Measurements from ENCODE around the gene DENND1A.

GRCh38 chr9:123344192-123344949 lies 585.6 kb downstream of the DENND1A start:
- TF ChIP-seq CTCF (IDR thresholded peaks at IDR 0.05): no peak
- TF ChIP-seq POLR2A (IDR thresholded peaks at IDR 0.05): no peak
